ENCODE measurements around the gene NELL2. TPM values are rescaled to one million over a fixed set of nuclear protein-coding genes. Genes with fewer than 3 reads are reported as not detected.
"Not testable (repeated sequence)": the region's sequence is repeated elsewhere in the genome, so short reads cannot be mapped to it uniquely, and the experiment has no call there.

The NELL2 gene
- polyA plus RNA-seq, 2 of the 4 experiments (the other 2 are of a cell fraction) = 0.16 TPM; not detected in 1

DNA sequence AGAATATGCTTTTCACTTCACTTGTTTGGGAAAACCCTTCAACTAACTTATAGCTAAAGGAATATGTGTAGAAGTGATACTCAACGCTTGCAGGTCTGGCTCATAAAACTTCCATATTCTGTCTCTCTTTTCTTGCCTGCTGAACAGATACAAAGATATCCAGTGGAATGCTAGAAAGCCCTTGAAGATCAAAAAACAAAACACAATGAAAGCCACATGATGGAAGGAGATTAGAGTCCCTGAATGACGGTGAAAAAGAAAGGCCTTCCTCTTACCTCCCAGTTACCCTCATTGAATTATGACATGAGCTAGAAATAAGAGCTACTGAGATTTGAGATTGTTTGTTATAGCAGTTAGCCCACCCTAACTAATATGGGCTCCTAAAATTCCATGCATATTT lies 28.2 kb upstream of the NELL2 start:
- H3K27ac ChIP-seq = no peak overlapping the region
- FAIRE-seq (no peak), ATAC-seq (no peak), DNase-seq (ENCODE audit: low read depth in 1 of 2, low spot score in 1 of 2) (no peak)
- WGBS (ENCODE audit: missing lambda C conversion rate) = 29% methylated on average over 2 of the region's 2 CpGs
- H3K4me2 ChIP-seq = no peak overlapping the region
- H3K4me3 ChIP-seq = no peak overlapping the region
- H3K4me1 ChIP-seq = no peaks in the 10 kb centered on the region
- TF ChIP-seq SMC3 (IDR thresholded peaks at IDR 0.05) = no peak
- ChIA-PET POLR2A (interaction anchor here (0.7 kb wide), 1 partner anchor 18 kb away, joined by 4 read pairs; no protein-coding TSS in a partner anchor), CTCF (no interaction called here)
- H3K9me3 ChIP-seq = no peaks in the 10 kb centered on the region

DNA sequence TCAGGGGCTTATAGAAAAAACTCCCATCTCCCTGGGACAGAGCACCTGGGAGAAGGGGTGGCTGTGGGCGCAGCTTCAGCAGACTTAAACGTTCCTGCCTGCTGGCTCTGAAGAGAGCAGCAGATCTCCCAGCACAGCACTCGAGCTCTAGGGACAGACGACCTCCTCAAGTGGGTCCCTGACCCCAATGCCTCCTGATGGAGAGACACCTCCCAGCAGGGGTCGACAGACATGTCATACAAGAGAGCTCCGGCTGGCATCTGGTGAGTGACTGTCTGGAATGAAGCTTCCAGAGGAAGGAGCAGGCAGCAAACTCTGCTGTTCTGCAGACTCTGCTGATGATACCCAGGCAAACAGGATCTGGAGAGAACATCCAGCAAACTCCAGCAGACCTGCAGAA lies 22.0 kb upstream of the NELL2 start:
- 0% methylated on average over 6 of the region's 6 CpGs for WGBS (ENCODE audit: missing lambda C conversion rate)
- H3K9me3 ChIP-seq; H3K4me2 ChIP-seq; DNase-seq (ENCODE audit: low read depth in 1 of 2, low spot score in 1 of 2); H3K4me1 ChIP-seq; FAIRE-seq; CTCF ChIA-PET; H3K4me3 ChIP-seq; H3K27ac ChIP-seq; POLR2A ChIA-PET; ATAC-seq: not testable (repeated sequence)

DNA sequence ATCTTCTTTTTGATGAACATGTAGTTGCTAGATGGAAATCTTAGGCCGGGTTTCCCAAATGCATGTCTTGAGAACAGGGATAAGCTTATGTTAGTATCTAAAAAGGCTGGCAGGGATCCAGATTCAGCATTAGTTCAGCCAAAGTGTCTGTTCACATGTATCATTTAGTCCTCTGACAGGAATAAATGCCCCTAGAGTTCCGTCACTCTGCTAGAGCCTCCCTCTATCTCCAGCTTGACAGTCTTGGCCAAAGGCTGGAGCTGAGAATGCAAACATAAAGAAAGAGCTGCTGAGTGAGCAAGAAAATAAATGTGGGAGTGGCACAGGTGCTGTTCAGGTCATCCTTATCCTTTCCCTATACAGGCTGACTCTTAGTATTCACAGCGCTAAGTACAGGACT lies 13.8 kb upstream of the NELL2 start:
- no peak overlapping the region for H3K4me3 ChIP-seq
- CTCF ChIA-PET = no interaction called here
- DNase-seq (ENCODE audit: low read depth in 1 of 2, low spot score in 1 of 2) (no peak), FAIRE-seq (no peak), ATAC-seq (no peak)
- POLR2A ChIA-PET = no interaction called here
- no peaks in the 10 kb centered on the region for H3K4me1 ChIP-seq
- no peak overlapping the region for H3K27ac ChIP-seq
- H3K4me2 ChIP-seq = no peak overlapping the region
- no peaks in the 10 kb centered on the region for H3K9me3 ChIP-seq
- 62% methylated on average over 3 of the region's 3 CpGs for WGBS (ENCODE audit: missing lambda C conversion rate)
- no peak for TF ChIP-seq BHLHE40 (IDR thresholded peaks at IDR 0.05; ENCODE audit: low read depth, low read length)
- TF ChIP-seq JUNB (IDR thresholded peaks at IDR 0.05) = no peak
- no peak for TF ChIP-seq HOXB13 (CRISPR knock-in tag; IDR thresholded peaks at IDR 0.05; ENCODE audit: low read depth)
- no peak for TF ChIP-seq MAFK (IDR thresholded peaks at IDR 0.05; ENCODE audit: partially characterized antibody)
- no peak for TF ChIP-seq RFX5 (IDR thresholded peaks at IDR 0.05)
- no peak for TF ChIP-seq FOXS1 (CRISPR knock-in tag; IDR thresholded peaks at IDR 0.05)
- no peak for TF ChIP-seq POLR2A (IDR thresholded peaks at IDR 0.05; ENCODE audit: low read length)
- no peak for TF ChIP-seq RARB (CRISPR knock-in tag; IDR thresholded peaks at IDR 0.05)
- no peak for TF ChIP-seq FOSL2 (IDR thresholded peaks at IDR 0.05)
- no peak for TF ChIP-seq FOSL2 (CRISPR knock-in tag; IDR thresholded peaks at IDR 0.05)
- no peak for TF ChIP-seq TP53 (CRISPR knock-in tag; IDR thresholded peaks at IDR 0.05)
- no peak for TF ChIP-seq FOSB (CRISPR knock-in tag; IDR thresholded peaks at IDR 0.05)
- TF ChIP-seq ZSCAN20 (CRISPR knock-in tag; IDR thresholded peaks at IDR 0.05) = no peak
- TF ChIP-seq, protein P1, sequence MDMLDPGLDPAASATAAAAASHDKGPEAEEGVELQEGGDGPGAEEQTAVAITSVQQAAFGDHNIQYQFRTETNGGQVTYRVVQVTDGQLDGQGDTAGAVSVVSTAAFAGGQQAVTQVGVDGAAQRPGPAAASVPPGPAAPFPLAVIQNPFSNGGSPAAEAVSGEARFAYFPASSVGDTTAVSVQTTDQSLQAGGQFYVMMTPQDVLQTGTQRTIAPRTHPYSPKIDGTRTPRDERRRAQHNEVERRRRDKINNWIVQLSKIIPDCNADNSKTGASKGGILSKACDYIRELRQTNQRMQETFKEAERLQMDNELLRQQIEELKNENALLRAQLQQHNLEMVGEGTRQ (IDR thresholded peaks at IDR 0.05) = no peak
- TF ChIP-seq MYC (IDR thresholded peaks at IDR 0.05; ENCODE audit: borderline replicate concordance, low read length) = no peak
- TF ChIP-seq, protein P2, sequence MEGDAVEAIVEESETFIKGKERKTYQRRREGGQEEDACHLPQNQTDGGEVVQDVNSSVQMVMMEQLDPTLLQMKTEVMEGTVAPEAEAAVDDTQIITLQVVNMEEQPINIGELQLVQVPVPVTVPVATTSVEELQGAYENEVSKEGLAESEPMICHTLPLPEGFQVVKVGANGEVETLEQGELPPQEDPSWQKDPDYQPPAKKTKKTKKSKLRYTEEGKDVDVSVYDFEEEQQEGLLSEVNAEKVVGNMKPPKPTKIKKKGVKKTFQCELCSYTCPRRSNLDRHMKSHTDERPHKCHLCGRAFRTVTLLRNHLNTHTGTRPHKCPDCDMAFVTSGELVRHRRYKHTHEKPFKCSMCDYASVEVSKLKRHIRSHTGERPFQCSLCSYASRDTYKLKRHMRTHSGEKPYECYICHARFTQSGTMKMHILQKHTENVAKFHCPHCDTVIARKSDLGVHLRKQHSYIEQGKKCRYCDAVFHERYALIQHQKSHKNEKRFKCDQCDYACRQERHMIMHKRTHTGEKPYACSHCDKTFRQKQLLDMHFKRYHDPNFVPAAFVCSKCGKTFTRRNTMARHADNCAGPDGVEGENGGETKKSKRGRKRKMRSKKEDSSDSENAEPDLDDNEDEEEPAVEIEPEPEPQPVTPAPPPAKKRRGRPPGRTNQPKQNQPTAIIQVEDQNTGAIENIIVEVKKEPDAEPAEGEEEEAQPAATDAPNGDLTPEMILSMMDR (IDR thresholded peaks at IDR 0.05) = no peak
- TF ChIP-seq POLR2AphosphoS2 (conservative IDR thresholded peaks at IDR 0.05; ENCODE audit: low read length) = no peak
- TF ChIP-seq RNF2 (IDR thresholded peaks at IDR 0.05; ENCODE audit: borderline replicate concordance, low read depth) = no peak

DNA sequence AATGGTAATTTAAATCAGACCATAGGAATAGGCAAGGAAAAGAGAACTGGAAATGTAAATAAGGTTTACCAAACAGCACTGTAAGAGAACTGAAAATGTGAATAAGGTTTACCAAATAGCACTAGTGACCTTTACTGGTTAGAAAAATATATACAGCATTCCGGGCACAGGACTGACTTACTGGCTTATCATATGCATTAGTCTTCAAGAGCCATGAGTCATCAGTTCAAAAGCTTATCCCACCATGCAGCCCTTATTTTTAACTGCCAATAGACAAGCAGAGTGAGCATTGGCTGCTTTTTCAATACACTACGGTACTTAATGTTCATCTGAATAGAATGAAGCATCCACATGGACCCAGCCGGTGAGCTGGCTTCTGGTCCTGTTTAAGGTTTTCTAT lies 13.0 kb upstream of the NELL2 start:
- Histone ChIP-seq H3K27ac (no peak overlapping the region), H3K4me3 (no peak overlapping the region)
- POLR2A ChIA-PET = no interaction called here

More for the DNA sequence above, 13.0 kb upstream of the NELL2 start:
- no peak for ATAC-seq
- Histone ChIP-seq H3K4me1 (no peaks in the 10 kb centered on the region), H3K4me2 (no peak overlapping the region), H3K9me3 (no peaks in the 10 kb centered on the region)
- FAIRE-seq = no peak
- TF ChIP-seq MYC (IDR thresholded peaks at IDR 0.05; ENCODE audit: borderline replicate concordance, low read length) (no peak), EHMT2 (IDR thresholded peaks at IDR 0.05; ENCODE audit: low read depth) (no peak), ZNF302 (CRISPR knock-in tag; IDR thresholded peaks at IDR 0.05) (no peak), MAZ (IDR thresholded peaks at IDR 0.05; ENCODE audit: borderline replicate concordance, low read depth, low read length) (no peak)
- TF ChIP-seq, protein P3, sequence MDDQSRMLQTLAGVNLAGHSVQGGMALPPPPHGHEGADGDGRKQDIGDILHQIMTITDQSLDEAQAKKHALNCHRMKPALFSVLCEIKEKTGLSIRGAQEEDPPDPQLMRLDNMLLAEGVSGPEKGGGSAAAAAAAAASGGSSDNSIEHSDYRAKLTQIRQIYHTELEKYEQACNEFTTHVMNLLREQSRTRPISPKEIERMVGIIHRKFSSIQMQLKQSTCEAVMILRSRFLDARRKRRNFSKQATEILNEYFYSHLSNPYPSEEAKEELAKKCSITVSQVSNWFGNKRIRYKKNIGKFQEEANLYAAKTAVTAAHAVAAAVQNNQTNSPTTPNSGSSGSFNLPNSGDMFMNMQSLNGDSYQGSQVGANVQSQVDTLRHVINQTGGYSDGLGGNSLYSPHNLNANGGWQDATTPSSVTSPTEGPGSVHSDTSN (IDR thresholded peaks at IDR 0.05) = no peak
- TF ChIP-seq, protein P1 (IDR thresholded peaks at IDR 0.05) = no peak
- CTCF ChIA-PET = no interaction called here
- 26% methylated on average over 3 of the region's 3 CpGs for WGBS (ENCODE audit: missing lambda C conversion rate)
- DNase-seq (ENCODE audit: low read depth in 1 of 2, low spot score in 1 of 2) = no peak

All from A549 (cell line).